Measurements from ENCODE around the gene IP6K1. TPM values are rescaled to one million over a fixed set of nuclear protein-coding genes. Genes with fewer than 3 reads are reported as not detected.

Gene IP6K1
- total and polyA plus RNA-seq, 10 of the 15 experiments (the other 5 are each of a cell fraction or from before 2014, with no cell fraction given), result 1.3 to 30.6 (median 18.2) TPM

DNA sequence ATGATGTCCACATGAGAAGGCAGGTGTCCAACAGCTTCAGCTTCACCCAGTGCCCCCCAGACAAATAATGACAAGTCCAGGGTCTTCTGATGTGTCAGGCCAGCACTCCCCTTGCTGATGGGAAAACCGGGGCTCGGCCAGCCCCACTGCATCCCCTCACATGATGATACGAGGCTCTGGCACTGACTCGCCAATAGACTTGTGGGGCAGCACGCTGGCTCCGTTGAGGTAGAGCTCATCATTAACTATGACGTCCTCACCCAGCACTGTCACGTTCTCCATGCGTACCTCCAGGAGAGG is 64.8 kb downstream of the IP6K1 start:
- TF ChIP-seq EGR1 (IDR thresholded peaks at IDR 0.05; ENCODE audit: borderline replicate concordance in 1 of 2, low read depth in 2 of 2, low read length in 2 of 2) (no peak), SUZ12 (IDR thresholded peaks at IDR 0.05; ENCODE audit: unreplicated experiment) (no peak)
- WGBS (ENCODE audit: insufficient coverage, insufficient replicate concordance, low lambda C conversion rate, missing lambda C conversion rate), result 84% methylated on average over 9 of the region's 9 CpGs
- Histone ChIP-seq H3K9me3 (replicated peaks; ENCODE audit: control insufficient read depth, insufficient read depth, low read length) (no peaks in the 10 kb centered on the region; the same call in 2 of the 3 replicates), H3K27ac (ENCODE audit: control insufficient read depth, insufficient read depth) (no peak overlapping the region), H3K27me3 (replicated peaks in 1 of 2; ENCODE audit: control insufficient read depth in 2 of 2, insufficient read depth in 2 of 2, low read length in 1 of 2) (no peaks in the 10 kb centered on the region), H3K9ac (ENCODE audit: control insufficient read depth, insufficient read depth, low read length) (no peak overlapping the region), H2AFZ (ENCODE audit: control insufficient read depth, low read depth, low read length) (no peak overlapping the region), H3K4me2 (ENCODE audit: control insufficient read depth, insufficient read depth) (no peak overlapping the region), H3K4me3 (no peak overlapping the region), H3K4me1 (ENCODE audit: control insufficient read depth, insufficient read depth, low read length) (peaks cover 21% of the 10 kb centered on the region), H3K79me2 (ENCODE audit: control insufficient read depth, insufficient read depth, low read length) (peaks cover 20% of the 10 kb centered on the region), H4K20me1 (ENCODE audit: control insufficient read depth, insufficient read depth) (no peaks in the 10 kb centered on the region), H3K36me3 (ENCODE audit: control insufficient read depth in 2 of 2, insufficient read depth in 2 of 2, low read length in 1 of 2) (peaks cover 3 to 12% of the 10 kb centered on the region in 2 experiments; a peak in 3 of 4 replicates)
- in situ Hi-C loops (cut with MboI) (no loop called here), intact Hi-C loops (cut with micrococcal nuclease; ENCODE audit: unreplicated experiment) (loop anchor here (5.0 kb wide), 2 partner anchors 66 to 116 kb away; partner anchors contain the start of gene IP6K1)
- CTCF ChIA-PET, result no interaction called here
- BruUV-seq (replicated peaks), result no TSS peak
- POLR2A ChIA-PET, result interaction anchor here (0.6 kb wide), 1 partner anchor 350 kb away, joined by 3 read pairs; no protein-coding TSS in a partner anchor
- no peak for FAIRE-seq
- SMC1A ChIA-PET (ENCODE audit: uncharacterized antibody, unreplicated experiment), result interaction anchor here (0.6 kb wide), 1 partner anchor 18 kb away, joined by 3 read pairs; no protein-coding TSS in a partner anchor
- no peak for DNase-seq (ENCODE audit: low read depth, low spot score)
- no peak for ATAC-seq
- RAD21 ChIA-PET (ENCODE audit: unreplicated experiment), result no interaction called here

DNA sequence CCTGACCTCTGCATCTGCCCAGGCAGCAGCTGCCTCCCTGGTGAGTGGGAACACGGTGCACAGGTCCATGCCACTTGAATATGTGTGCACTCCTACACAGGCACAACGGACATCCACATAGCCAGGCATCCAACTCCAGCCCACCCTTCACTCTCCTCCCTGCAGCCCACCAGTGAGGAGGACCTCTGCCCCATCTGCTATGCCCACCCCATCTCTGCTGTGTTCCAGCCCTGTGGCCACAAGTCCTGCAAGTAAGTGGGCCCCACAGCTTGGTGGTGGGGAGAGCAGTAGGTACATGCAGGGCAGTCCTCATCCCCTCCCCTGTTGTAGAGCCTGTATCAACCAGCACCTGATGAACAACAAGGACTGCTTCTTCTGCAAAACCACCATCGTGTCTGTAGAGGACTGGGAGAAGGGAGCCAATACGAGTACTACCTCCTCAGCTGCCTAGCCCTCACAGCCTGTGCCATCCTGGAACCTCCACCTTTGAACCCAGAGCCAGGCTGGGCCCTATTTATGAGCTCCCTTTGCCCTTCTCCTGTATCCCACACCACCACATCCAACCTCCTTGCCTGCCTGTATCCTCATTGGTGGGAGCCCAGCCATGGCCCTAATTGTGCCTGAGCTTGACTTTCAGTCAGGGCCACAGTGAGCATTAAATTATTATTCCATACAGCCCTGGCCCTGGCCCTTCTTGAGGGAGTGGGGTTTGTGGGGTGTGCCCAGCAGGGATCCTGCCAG is 65.3 kb downstream of the IP6K1 start:
- Histone ChIP-seq H3K27me3 (replicated peaks in 1 of 2; ENCODE audit: control insufficient read depth in 2 of 2, insufficient read depth in 2 of 2, low read length in 1 of 2) (no peaks in the 10 kb centered on the region), H3K9ac (ENCODE audit: control insufficient read depth, insufficient read depth, low read length) (no peak overlapping the region), H3K27ac (ENCODE audit: control insufficient read depth, insufficient read depth) (no peak overlapping the region), H4K20me1 (ENCODE audit: control insufficient read depth, insufficient read depth) (no peaks in the 10 kb centered on the region), H2AFZ (ENCODE audit: control insufficient read depth, low read depth, low read length) (no peak overlapping the region), H3K79me2 (ENCODE audit: control insufficient read depth, insufficient read depth, low read length) (peaks cover 20% of the 10 kb centered on the region), H3K4me2 (ENCODE audit: control insufficient read depth, insufficient read depth) (no peak overlapping the region), H3K4me3 (no peak overlapping the region), H3K4me1 (ENCODE audit: control insufficient read depth, insufficient read depth, low read length) (peaks cover 21% of the 10 kb centered on the region), H3K36me3 (ENCODE audit: control insufficient read depth in 2 of 2, insufficient read depth in 2 of 2, low read length in 1 of 2) (peaks cover 3 to 9% of the 10 kb centered on the region in 2 experiments; a peak in 3 of 4 replicates), H3K9me3 (replicated peaks; ENCODE audit: control insufficient read depth, insufficient read depth, low read length) (no peaks in the 10 kb centered on the region; the same call in 2 of the 3 replicates)
- no peak for FAIRE-seq
- intact Hi-C loops (cut with micrococcal nuclease; ENCODE audit: unreplicated experiment), result loop anchor here (5.0 kb wide), 2 partner anchors 66 to 116 kb away; partner anchors contain the start of gene IP6K1
- in situ Hi-C loops (cut with MboI), result no loop called here
- ChIA-PET RAD21 (ENCODE audit: unreplicated experiment) (interaction anchor here (0.5 kb wide), 1 partner anchor 254 kb away, joined by 4 read pairs; no protein-coding TSS in a partner anchor), SMC1A (ENCODE audit: uncharacterized antibody, unreplicated experiment) (no interaction called here), POLR2A (interaction anchor here (0.6 kb wide), 1 partner anchor 351 kb away, joined by 3 read pairs; no protein-coding TSS in a partner anchor), CTCF (interaction anchor here (1.3 to 1.9 kb wide), 2 partner anchors 118 to 183 kb away, joined by 4 to 8 read pairs; no protein-coding TSS in a partner anchor)
- DNase-seq (ENCODE audit: low read depth, low spot score), result no peak
- 68% methylated on average over 4 of the region's 4 CpGs for WGBS (ENCODE audit: insufficient coverage, insufficient replicate concordance, low lambda C conversion rate, missing lambda C conversion rate)
- ATAC-seq, result no peak
- no TSS peak for BruUV-seq (replicated peaks)
- TF ChIP-seq ETV6 (conservative IDR thresholded peaks at IDR 0.05 in 1 of 2, IDR thresholded peaks at IDR 0.05 in 1 of 2; ENCODE audit: borderline replicate concordance in 1 of 2, low read depth in 1 of 2), result no peak
- no peak for TF ChIP-seq RBBP5 (conservative IDR thresholded peaks at IDR 0.05)
- peak; percentile 63; the same call in 1 of the 2 replicates for TF ChIP-seq POLR2AphosphoS5 (IDR thresholded peaks at IDR 0.05; ENCODE audit: low read length)
- no peak for TF ChIP-seq TBL1XR1 (IDR thresholded peaks at IDR 0.05; ENCODE audit: low read depth, low read length)
- TF ChIP-seq HDAC2 (IDR thresholded peaks at IDR 0.05), result no peak
- no peak for TF ChIP-seq NFIC (IDR thresholded peaks at IDR 0.05; ENCODE audit: low read depth, low read length)
- TF ChIP-seq RAD21 (IDR thresholded peaks at IDR 0.05; ENCODE audit: insufficient read depth, low read depth, low read length), result no peak
- no peak for TF ChIP-seq CHD1 (IDR thresholded peaks at IDR 0.05; ENCODE audit: low read depth, low read length)
- TF ChIP-seq MTA3 (IDR thresholded peaks at IDR 0.05; ENCODE audit: borderline replicate concordance, low read length), result 0 out of 2 replicates have a peak, but pooled peaks have one; percentile 62
- TF ChIP-seq POLR2A (IDR thresholded peaks at IDR 0.05; ENCODE audit: low read depth, low read length), result peak; percentile 75
- TF ChIP-seq SMAD5 (IDR thresholded peaks at IDR 0.05; ENCODE audit: low read depth), result 0 out of 2 replicates have a peak, but pooled peaks have one; percentile 55
- TF ChIP-seq, protein P1, sequence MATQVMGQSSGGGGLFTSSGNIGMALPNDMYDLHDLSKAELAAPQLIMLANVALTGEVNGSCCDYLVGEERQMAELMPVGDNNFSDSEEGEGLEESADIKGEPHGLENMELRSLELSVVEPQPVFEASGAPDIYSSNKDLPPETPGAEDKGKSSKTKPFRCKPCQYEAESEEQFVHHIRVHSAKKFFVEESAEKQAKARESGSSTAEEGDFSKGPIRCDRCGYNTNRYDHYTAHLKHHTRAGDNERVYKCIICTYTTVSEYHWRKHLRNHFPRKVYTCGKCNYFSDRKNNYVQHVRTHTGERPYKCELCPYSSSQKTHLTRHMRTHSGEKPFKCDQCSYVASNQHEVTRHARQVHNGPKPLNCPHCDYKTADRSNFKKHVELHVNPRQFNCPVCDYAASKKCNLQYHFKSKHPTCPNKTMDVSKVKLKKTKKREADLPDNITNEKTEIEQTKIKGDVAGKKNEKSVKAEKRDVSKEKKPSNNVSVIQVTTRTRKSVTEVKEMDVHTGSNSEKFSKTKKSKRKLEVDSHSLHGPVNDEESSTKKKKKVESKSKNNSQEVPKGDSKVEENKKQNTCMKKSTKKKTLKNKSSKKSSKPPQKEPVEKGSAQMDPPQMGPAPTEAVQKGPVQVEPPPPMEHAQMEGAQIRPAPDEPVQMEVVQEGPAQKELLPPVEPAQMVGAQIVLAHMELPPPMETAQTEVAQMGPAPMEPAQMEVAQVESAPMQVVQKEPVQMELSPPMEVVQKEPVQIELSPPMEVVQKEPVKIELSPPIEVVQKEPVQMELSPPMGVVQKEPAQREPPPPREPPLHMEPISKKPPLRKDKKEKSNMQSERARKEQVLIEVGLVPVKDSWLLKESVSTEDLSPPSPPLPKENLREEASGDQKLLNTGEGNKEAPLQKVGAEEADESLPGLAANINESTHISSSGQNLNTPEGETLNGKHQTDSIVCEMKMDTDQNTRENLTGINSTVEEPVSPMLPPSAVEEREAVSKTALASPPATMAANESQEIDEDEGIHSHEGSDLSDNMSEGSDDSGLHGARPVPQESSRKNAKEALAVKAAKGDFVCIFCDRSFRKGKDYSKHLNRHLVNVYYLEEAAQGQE (IDR thresholded peaks at IDR 0.05; ENCODE audit: low read depth, low read length), result no peak
